Cardiac fibroblast (primary cell): ENCODE data around the gene SOD3.

ENCODE experiments used
- DNase-seq, 2 donors: peaks; one replicate each; pipeline versions ENCODE4 v3.0.0 to v3.0.0-alpha.2; 2010; ENCODE audit warnings: low read depth in 2 of 2
- H3K4me3 ChIP-seq, 2 donors: replicated peaks in 1 of 2; 1 replicate in 1 of 2; 2 replicates in 1 of 2; pipeline ENCODE4 v1.5.1; 2011; ENCODE audit warnings: low read depth in 2 of 2, low read length in 2 of 2, mild to moderate bottlenecking in 2 of 2, moderate library complexity in 1 of 2
- TF ChIP-seq, protein P1 (sequence below): IDR thresholded peaks from one replicate; pipeline ENCODE4 v1.5.1; 2011; ENCODE audit warnings: low read depth, mild to moderate bottlenecking, low read length, inconsistent platforms

The SOD3 gene

DNA sequence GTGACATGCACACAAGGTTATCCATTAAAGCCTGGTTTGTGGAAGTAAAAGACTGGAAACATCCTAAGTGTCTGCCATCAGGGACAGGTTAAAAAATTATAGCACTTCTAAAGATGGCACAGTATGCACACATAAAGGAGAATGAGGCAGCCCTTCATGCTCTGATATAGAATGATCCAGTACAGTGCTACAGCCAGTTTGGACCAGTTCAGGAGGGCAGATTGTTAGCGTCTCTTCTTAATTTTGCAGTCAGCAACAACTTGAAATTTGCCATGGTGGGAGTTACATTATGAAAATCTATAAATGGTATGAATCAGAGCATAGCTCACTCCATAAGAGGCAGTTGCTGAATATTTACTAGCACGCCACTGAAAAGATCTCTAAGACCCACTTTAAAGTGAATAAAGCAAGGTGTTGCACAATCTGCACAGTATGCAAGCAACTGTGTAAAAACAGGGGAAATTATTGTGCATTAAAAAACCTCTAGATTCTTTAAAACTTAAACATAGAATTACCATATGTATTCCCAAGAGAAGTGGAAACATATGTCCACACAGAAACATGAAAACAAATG is 20.3 kb upstream of the SOD3 start:
- DNase-seq = peak in 1 of 2 donors; percentile 29
- TF ChIP-seq, protein P1, sequence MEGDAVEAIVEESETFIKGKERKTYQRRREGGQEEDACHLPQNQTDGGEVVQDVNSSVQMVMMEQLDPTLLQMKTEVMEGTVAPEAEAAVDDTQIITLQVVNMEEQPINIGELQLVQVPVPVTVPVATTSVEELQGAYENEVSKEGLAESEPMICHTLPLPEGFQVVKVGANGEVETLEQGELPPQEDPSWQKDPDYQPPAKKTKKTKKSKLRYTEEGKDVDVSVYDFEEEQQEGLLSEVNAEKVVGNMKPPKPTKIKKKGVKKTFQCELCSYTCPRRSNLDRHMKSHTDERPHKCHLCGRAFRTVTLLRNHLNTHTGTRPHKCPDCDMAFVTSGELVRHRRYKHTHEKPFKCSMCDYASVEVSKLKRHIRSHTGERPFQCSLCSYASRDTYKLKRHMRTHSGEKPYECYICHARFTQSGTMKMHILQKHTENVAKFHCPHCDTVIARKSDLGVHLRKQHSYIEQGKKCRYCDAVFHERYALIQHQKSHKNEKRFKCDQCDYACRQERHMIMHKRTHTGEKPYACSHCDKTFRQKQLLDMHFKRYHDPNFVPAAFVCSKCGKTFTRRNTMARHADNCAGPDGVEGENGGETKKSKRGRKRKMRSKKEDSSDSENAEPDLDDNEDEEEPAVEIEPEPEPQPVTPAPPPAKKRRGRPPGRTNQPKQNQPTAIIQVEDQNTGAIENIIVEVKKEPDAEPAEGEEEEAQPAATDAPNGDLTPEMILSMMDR = no peak
- H3K4me3 ChIP-seq = no peak overlapping the region

DNA sequence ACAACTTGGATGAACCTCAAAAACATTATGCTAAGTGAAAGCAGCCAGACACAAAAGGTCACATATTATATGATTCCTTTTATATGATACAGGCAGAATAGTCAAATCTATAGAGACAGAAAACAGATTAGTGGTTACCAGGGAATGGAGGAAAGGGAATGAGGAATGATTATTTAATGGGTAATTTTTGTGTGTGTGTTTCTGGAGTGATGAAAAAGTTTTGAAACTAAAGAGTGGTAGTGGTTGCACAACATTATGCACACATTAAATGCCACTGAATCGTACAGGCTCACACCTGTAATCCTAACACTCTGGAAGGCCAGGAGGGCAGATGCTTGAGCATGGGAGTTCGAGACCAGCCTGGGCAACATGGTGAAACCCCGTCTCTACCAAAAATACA is 19.6 kb upstream of the SOD3 start:
- DNase-seq = no peak
- TF ChIP-seq, protein P1 = no peak

DNA sequence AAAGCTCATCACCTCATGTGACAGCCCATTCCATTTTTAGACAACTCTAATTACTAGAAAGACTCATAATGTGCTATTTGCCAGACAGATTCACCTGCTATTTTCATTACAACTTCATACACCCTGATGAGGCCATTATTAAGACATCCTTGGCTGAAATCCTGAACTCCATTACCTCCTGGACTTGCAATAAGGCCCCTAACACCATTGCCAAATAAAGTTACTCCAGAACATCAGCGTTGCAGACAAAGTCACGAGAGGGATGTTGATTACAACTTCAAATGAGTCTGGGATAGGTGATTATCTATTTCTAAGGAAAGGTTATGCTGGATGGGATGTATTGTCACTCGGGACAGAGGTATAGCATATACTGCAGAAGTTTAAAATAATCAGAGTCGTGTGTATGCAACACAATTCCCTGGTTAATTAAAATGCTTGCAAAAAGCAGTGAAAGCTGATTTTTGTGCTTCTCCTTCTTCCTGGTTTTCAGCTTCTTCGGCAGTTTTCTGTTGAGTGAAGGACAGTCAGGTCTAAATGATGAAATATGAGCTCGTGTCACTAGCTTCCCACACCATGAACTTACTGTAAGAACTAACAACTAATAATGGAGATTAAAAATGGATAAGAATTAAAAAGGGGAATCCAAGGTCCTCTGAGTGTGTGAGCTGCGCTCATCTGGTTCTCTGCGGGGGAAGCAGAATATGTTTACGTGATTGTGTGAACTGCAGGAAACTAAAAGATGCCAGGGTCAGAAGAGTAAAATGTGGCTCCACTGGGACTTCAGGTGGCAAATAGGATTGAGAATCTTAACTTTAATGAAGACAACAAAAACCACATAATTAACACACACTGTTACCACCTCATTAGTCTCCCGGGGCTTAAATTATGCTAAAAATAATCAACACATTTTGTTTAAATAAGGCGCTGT is 17.6 kb upstream of the SOD3 start:
- H3K4me3 ChIP-seq = no peak overlapping the region
- TF ChIP-seq, protein P1 = no peak
- DNase-seq = peak in 1 of 2 donors; percentile 64

More for the DNA sequence above, 19.6 kb upstream of the SOD3 start:
- H3K4me3 ChIP-seq = no peak overlapping the region

DNA sequence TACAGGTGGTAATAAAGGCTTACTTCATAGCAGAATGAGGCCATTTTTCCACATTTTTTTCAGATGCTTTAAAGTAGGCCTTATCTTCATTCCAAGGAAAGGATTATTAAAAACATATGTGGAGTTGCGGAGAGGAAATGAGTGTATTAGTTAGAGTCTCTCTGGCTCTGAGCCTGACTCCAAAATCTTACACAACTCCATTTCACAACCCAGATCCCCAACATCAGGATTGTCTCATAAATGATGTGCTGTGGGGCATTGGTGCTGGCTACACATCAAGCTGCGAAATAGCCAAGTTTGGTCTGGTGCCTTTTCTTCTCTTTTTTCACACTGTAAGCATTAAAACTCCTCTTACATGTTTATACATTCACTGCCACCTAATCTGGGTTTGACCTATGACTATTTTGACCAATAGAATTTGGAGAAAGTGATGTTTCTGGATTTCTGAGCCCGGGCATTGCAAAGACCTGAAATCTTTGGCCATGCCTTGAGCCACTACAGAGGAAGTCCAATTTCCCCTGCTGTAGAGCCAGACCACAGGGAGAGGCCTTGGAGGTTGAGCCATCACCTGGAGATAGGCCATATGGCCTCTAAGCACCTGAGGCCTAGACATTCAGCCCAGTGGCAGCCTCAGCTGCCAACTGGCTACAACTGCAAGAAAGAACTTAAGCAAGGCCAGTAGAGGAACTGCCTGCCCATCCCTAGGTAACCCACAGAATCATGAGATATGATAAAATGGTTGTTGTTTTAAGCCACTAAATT is 16.7 kb upstream of the SOD3 start:
- DNase-seq = peak; percentile 98 to 99
- H3K4me3 ChIP-seq = no peak overlapping the region
- TF ChIP-seq, protein P1 = no peak

DNA sequence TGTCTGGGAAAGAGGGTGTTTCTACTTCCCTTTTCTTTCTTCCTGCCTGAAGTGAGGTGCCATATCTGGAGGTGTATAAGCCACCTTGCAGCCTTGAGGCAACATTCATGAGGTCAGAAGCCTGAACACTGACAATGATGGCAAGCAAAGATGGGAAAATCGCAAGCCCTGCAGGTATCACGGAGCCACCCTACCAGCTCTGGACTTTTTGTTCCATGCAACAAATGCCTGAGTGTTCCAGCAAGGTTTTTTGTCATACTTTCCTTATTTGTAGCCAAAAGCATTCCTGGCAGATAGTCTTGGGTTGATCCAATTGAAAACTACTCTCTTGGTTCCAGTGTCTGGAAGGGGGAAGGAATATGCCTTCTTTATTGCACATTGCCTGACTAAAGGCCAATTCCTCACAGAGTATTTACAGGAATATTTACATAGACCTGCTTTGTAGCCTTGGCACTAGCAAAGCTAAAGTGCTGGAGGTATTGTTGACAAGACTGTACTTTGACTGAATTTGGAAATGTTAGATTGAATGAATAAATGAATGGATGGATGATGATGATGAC is 14.4 kb upstream of the SOD3 start:
- no peak overlapping the region for H3K4me3 ChIP-seq
- TF ChIP-seq, protein P1 = no peak
- DNase-seq = no peak

DNA sequence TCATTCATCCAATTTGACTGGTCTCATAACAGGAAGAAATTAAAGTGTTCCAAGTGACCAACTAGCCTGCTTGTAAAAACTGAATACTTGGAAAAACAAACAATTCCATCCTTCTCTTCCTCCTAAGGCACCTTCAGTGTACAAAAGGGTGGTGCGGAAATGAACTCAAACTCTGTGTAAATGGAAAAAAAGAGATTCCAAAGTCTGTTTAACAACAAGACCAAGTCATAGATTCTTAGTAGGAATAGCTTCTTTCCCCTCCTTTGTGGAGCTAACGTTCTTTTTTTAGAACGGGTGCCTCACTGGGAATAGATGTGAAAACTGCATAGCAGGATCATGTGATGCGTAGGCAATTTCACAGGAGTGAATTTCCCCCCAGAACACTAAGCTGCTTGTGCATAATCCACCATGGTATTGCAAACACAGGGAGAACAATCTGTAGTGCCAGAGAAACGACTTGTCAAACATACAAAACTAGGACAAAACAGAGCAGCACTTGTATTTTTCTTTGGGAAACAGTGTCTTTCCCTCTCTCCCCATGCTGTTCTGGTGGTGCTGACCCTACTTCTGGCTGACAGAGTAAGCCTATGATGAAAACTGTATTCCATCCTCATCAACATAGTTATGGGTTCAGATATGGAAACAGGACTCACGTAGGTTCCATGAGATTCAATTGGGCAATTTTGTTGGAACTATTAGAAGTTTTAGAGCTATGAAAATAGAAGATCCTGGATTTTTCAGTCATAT is 13.2 kb upstream of the SOD3 start:
- DNase-seq = peak in 1 of 2 donors; percentile 26
- H3K4me3 ChIP-seq = no peak overlapping the region
- TF ChIP-seq, protein P1 = no peak
